Measurements from ENCODE around the gene CCNL2.

The CCNL2 gene

DNA sequence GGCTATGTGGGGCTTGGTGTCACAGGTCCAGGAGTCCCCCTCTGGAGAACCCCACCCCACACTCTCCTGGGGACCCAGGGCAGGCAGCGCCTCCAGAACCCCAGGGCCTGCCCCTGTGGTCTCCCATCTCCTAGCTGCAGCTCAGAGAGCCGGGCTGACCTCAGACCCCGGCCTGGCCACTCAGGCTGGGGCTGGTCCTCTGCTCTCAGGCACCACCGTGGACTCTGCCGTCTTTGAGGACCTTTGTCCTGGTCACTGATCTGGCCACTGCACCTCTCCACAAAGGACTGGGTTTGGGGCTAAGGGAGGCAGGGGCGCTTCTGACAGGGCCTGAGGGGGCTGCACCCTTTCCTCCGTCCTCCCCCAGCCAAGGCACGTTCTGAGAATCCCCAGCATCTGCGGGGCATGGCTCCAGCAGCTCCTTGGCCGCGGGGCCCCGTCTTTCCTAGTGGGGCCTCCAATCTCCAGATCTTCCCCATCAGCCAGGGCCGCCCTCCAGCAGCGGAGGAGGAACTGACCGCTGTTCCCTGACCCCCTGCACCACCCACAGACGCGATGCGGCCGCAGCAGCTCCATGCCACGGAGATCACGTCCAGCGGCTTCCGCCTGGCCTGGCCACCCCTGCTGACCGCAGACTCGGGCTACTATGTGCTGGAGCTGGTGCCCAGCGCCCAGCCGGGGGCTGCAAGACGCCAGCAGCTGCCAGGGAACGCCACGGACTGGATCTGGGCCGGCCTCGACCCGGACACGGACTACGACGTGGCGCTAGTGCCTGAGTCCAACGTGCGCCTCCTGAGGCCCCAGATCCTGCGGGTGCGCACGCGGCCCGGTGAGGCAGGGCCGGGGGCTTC is 39.6 kb upstream of the CCNL2 start:
- TF ChIP-seq, protein P1, sequence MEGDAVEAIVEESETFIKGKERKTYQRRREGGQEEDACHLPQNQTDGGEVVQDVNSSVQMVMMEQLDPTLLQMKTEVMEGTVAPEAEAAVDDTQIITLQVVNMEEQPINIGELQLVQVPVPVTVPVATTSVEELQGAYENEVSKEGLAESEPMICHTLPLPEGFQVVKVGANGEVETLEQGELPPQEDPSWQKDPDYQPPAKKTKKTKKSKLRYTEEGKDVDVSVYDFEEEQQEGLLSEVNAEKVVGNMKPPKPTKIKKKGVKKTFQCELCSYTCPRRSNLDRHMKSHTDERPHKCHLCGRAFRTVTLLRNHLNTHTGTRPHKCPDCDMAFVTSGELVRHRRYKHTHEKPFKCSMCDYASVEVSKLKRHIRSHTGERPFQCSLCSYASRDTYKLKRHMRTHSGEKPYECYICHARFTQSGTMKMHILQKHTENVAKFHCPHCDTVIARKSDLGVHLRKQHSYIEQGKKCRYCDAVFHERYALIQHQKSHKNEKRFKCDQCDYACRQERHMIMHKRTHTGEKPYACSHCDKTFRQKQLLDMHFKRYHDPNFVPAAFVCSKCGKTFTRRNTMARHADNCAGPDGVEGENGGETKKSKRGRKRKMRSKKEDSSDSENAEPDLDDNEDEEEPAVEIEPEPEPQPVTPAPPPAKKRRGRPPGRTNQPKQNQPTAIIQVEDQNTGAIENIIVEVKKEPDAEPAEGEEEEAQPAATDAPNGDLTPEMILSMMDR (IDR thresholded peaks at IDR 0.05; ENCODE audit: extremely low read depth, missing control alignments), result no peak
- peak; percentile 59 for DNase-seq (ENCODE audit: low spot score)

DNA sequence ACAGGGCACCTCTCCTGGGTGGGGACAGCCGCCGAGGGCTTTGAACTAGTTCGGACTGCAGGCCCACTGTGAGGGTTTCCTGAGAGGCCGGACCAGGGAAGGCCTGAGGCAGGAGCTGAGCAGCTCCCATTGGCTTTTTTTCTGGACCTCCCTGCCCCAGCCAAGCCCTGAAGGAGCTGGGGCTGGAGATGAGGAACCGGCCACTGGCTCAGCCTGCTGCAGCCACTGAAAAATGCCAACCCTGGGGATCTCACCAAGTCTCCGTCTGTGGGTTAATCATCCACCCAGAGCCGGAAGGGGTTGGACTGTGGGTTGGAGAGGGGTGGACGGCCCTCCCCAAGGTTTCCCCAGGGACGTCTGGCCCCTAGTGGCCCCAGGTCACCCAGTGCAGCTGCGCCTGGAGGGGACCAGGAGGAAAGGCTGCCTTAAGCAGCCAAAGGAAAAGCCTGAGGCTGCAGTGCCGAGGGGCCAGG is 38.8 kb upstream of the CCNL2 start:
- peak; percentile 86 for DNase-seq (ENCODE audit: low spot score)

DNA sequence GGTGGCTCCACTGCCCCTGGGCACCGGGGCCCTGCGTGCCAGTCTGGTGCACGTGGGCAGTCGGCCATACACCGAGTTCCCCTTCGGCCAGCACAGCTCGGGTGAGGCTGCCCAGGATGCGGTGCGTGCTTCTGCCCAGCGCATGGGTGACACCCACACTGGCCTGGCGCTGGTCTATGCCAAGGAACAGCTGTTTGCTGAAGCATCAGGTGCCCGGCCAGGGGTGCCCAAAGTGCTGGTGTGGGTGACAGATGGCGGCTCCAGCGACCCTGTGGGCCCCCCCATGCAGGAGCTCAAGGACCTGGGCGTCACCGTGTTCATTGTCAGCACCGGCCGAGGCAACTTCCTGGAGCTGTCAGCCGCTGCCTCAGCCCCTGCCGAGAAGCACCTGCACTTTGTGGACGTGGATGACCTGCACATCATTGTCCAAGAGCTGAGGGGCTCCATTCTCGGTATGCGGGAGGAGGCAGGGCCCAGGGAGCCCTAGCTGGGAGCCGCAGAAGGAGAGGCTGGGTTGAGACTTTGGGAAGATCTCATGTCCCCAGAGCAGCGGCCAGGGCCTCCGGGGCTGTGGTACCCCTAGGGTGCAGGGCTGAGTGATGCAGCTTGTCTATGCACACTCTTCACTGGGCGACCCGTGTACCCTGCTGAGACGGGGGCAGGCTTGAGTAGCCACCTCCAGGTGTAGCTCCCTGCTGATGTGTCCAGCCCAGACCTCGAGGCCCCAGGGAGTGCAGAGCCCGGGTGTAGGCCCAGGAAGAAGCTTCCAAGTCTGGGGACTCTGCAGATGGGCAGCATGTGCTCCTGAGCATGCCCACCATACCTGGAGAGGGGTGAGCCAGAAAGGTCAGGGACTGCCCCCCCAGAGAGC is 38.1 kb upstream of the CCNL2 start:
- peak; percentile 41 for DNase-seq (ENCODE audit: low spot score)
- TF ChIP-seq, protein P1 (IDR thresholded peaks at IDR 0.05; ENCODE audit: extremely low read depth, missing control alignments), result no peak

More for the DNA sequence above, 38.8 kb upstream of the CCNL2 start:
- TF ChIP-seq, protein P1 (IDR thresholded peaks at IDR 0.05; ENCODE audit: extremely low read depth, missing control alignments), result no peak

DNA sequence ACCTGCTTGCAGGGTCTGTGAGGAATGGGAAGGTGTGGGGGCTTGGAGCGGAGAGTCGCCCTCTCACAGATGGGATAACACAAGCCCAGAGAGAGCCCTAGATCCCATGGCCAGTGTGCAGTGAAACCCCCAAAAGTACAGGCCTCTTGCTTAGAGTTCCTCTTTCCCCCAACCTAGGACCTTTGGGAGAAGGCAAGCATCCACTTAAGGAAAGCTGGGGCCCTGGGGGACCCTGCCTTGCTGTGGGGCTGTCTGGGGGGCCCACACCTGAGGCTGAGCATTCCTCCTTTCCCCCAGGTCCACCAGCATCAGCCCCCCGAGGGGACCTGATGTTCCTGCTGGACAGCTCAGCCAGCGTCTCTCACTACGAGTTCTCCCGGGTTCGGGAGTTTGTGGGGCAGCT is 37.5 kb upstream of the CCNL2 start:
- peak; percentile 46 for DNase-seq (ENCODE audit: low spot score)
- TF ChIP-seq, protein P1 (IDR thresholded peaks at IDR 0.05; ENCODE audit: extremely low read depth, missing control alignments), result no peak

DNA sequence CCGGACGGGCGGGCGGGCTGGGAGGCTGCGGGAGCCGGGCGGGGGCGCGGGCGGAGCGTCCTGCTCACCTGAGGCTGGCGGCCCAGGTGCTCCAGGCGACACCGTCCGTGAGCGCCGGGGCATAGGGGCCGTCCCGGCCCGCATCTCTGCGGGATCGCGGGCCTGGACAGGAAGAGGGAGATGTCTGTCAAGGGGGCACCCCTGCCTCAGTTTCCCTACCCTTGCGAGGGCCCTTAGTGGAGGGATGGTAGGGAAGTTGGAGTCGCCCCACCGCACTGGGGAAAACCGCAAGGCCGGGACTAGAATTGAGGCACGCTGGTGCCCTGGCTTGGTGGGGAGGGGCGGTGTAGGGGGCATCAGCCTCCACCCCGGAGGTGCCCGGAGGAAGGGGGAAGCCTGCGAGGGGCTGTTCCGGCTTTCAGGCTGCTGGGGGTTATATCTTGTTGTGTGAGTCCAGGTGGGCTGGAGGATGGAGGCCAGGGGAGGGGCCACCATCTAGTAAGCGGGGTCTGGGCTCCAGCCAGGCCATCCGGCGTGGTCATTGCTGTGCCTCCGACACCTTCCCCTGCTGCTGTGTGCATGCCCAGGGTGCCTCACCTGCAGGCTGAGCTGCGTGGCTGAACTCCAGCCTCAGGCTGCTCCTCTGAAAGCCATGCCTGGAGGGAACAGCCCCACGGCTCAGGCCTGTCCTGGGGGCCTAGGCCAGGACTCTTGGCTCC is 36.9 kb upstream of the CCNL2 start:
- DNase-seq (ENCODE audit: low spot score), result peak; percentile 44
- TF ChIP-seq, protein P1 (IDR thresholded peaks at IDR 0.05; ENCODE audit: extremely low read depth, missing control alignments), result no peak

DNA sequence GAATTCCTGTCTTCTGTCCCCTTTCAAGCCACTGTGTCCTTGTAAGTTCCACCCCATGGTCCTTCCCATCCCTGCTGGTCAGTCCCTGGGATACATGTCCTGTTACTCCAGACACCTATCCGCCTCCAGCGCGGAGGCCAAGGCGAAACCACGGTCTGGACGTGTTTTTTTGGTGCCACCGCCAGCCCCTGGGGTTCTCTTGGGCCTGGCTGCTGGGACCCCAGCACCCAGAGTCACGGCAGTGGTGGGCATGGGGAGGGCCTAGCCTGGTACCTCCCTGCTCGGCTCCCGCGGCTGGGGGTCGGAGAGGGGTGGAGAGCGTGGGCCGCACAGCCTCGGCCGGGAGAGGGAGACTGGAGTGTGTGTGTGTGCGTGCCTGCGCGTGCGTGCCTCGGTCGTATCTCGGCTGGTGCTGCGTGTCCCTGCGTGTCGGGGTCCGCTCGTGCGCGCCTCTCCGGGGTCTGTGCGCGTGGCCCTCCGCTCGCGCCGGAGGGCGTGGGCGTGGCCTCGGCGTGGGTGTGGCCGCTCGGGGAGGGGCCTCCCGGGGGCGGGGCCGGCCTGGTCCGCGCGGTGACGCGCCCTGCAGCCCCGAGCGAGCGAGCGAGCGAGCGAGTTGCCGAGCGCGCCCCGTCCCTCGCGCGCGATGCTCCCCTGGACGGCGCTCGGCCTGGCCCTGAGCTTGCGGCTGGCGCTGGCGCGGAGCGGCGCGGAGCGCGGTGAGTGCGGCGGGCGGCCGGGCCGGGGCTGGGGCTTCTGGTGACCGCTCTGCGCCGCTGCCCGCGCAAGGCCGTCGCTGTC is 36.2 kb upstream of the CCNL2 start, which contains the start of gene VWA1:
TSS of gene VWA1 (plus strand) at position 585 of the 798 bp plus-strand sequence. CDS start at position 644, 59 bp downstream.
- TF ChIP-seq, protein P1 (IDR thresholded peaks at IDR 0.05; ENCODE audit: extremely low read depth, missing control alignments), result no peak

More for the DNA sequence above, 36.2 kb upstream of the CCNL2 start, which contains the start of gene VWA1:
- peak; percentile 96 for DNase-seq (ENCODE audit: low spot score)

All from GM20000 (cell line).